Chondrocyte (in vitro differentiated cells): ENCODE measurements around the gene TRIM8. TPM values are rescaled to one million over a fixed set of nuclear protein-coding genes. Genes with fewer than 3 reads are reported as not detected.

Experiments used
- DNase-seq: peaks from one replicate; pipeline ENCODE4 v3.0.0; 2021; ENCODE audit warnings: mixed read lengths, low spot score
- H3K27ac Mint-ChIP-seq: one replicate; pipeline ENCODE4 v1.8.0; 2021; ENCODE audit warnings: mild to moderate bottlenecking, moderate library complexity, mixed read lengths; ENCODE audit not compliant: unreplicated experiment
- H3K27me3 Mint-ChIP-seq: 2 replicates; pipeline ENCODE4 v1.8.0; 2021; ENCODE audit warnings: low read depth, mixed read lengths
- H3K36me3 Mint-ChIP-seq: 2 replicates; pipeline ENCODE4 v1.8.0; 2021; ENCODE audit warnings: low read depth, mixed read lengths
- H3K4me1 Mint-ChIP-seq: 2 replicates; pipeline ENCODE4 v1.8.0; 2021; ENCODE audit warnings: low read depth, mild to moderate bottlenecking, mixed read lengths
- H3K4me3 Mint-ChIP-seq: one replicate; pipeline ENCODE4 v1.8.0; 2021; ENCODE audit warnings: mild to moderate bottlenecking, moderate library complexity, mixed read lengths; ENCODE audit not compliant: unreplicated experiment
- H3K9me3 Mint-ChIP-seq: 2 replicates; pipeline ENCODE4 v1.8.0; 2021; ENCODE audit warnings: low read depth, mixed read lengths
- CTCF ChIP-seq: fragments of 200-600 bp; sonication (generic); IDR thresholded peaks from 2 replicates; pipeline ENCODE4 v1.5.0; 2021; ENCODE audit warnings: antibody characterized with exemption, mild to moderate bottlenecking, moderate library complexity
- total RNA-seq: library from RNA; stranded (reverse); gene quantifications from 3 replicates; pipeline ENCODE4 v1.2.1, GENCODE V29; 2021

Gene TRIM8
- total RNA-seq, 1 donor from 2014 or later = 66.8 TPM

DNA sequence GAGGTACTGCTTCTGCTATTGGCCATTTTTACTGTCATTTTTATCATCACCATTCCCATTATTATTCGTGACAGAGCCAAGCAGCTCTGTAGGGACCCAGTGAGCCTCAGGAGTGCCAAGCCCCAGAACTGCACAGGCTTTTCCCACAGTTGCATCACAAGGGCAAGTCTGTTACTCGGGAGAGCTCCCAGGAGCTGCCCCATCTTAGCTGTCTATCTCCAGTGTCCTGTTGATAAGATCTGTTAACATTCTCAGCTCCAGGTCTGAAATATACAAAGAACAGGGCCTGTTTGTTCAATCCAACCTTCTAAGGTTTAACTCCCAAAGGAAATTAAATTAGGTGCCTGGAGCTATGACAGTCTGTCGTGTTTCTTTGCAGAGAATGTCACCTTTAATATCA is 20.2 kb upstream of the TRIM8 start:
- no peaks in the 10 kb centered on the region for H3K27me3 Mint-ChIP-seq
- peak; percentile 9 for DNase-seq

DNA sequence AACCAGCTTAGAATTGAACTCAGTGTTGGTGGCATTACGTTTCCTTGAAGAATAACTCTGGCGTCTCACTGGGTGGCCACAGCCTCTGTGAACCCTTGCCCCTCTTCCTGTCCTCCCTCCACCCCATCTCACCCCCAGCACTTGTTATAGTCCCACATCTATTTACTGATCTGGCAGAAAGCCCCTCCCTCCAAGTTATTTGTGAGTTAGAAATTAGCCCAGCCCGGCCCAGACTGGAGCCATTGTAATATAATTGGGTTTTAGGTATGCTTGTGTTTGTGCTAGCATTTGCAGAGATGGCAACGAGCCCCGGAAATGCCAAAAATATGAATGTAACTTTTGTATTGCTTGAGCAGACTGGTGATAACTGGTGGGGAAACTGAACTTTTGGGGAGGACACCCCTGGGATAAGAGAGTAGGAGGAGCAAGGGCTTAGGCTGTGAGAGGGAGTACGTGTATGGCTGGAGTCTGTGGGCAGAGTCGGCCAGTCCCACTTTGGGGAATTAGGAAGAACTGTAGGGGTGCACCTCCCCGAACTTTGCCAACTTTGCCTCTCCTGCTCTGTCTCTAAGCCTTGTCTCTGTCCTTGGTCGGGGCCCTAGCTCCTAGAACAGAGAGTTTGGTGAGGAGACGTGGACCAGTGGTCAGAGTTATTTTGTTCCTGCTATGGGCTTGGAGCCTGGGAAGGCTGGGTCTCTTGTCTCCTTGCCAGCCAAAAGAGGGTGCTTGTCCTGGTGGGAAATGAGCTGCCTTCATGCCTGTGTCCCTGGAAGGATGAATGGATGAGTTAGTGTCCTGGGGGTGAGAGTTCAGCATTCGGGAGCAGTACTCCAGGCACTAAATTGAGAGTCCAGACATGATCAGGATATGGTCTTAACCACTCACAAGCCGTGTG is 19.3 kb upstream of the TRIM8 start:
- Mint-ChIP-seq H3K9me3 (no peaks in the 10 kb centered on the region), H3K27me3 (no peaks in the 10 kb centered on the region), H3K4me1 (peaks cover 74% of the 10 kb centered on the region), H3K36me3 (no peaks in the 10 kb centered on the region), H3K27ac (no peak overlapping the region), H3K4me3 (no peak overlapping the region)
- no peak for TF ChIP-seq CTCF
- peak; percentile 33 for DNase-seq

More for the DNA sequence above, 20.2 kb upstream of the TRIM8 start:
- no peak for TF ChIP-seq CTCF
- peaks cover 74% of the 10 kb centered on the region for H3K4me1 Mint-ChIP-seq
- no peak overlapping the region for H3K4me3 Mint-ChIP-seq
- no peak overlapping the region for H3K27ac Mint-ChIP-seq
- no peaks in the 10 kb centered on the region for H3K9me3 Mint-ChIP-seq
- no peaks in the 10 kb centered on the region for H3K36me3 Mint-ChIP-seq

GRCh38 chr10:102626026-102626685 is 18.1 kb upstream of the TRIM8 start:
- no peak for TF ChIP-seq CTCF
- H3K27ac Mint-ChIP-seq = peak overlapping the region; percentile 99
- no peaks in the 10 kb centered on the region for H3K36me3 Mint-ChIP-seq
- no peaks in the 10 kb centered on the region for H3K27me3 Mint-ChIP-seq
- no peaks in the 10 kb centered on the region for H3K9me3 Mint-ChIP-seq
- H3K4me1 Mint-ChIP-seq = peaks cover 73% of the 10 kb centered on the region
- no peak overlapping the region for H3K4me3 Mint-ChIP-seq
- DNase-seq = peak; percentile 48

DNA sequence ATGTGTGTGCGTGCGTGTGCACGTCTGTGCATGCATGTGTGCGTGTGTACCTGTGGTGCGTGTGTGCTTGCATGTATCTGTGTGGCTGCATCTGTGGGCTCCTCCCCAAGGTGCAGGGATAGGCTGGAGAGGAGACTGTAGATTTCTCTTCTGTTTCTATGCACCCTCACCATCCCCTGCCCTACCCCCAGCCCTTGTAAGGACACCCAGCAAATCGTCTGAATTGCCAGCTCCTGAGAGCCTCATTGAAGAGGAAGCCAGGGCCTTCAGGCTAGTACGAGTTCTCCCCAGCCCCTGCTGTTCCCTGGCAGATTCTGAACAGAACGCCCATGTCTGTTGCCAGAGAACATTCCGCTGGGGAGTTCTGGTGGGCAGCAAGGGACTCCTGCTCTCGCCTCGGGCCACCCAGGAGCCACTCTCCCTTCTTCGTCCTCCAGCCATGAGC is 17.0 kb upstream of the TRIM8 start:
- no peak overlapping the region for H3K4me3 Mint-ChIP-seq
- peak; percentile 83 for DNase-seq
- H3K9me3 Mint-ChIP-seq = no peaks in the 10 kb centered on the region
- no peaks in the 10 kb centered on the region for H3K27me3 Mint-ChIP-seq
- H3K36me3 Mint-ChIP-seq = no peaks in the 10 kb centered on the region
- peaks cover 76% of the 10 kb centered on the region for H3K4me1 Mint-ChIP-seq
- TF ChIP-seq CTCF = no peak
- peak overlapping the region; percentile 99 for H3K27ac Mint-ChIP-seq

DNA sequence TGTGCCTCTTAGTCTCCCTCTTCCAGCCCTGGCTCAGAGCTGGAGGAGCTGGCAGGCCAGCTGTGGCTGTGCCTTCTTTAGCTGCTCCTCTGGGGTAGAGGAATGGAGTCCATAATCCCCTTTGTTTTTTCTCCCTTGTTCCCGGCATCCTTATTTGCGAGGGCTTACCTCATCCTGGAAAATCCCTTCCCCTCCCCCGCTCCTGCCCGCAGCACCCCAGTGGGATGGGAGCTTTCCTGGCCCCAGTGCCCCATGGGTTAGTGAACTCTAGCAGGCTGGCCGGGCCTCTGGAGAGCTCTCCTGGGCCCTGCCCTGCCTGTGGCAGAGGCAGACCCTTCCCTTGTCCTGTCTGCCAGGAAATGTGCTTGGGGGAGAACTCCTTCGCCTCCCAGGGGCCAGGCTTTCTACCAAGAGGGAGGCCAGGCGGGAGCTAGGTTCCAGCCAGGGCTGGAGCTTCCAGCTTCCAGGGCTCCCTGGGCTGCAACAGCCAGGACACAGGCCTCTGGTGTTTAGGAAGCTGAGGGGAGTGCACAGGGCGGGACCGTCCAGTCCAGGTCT is 16.5 kb upstream of the TRIM8 start:
- H3K4me1 Mint-ChIP-seq = peaks cover 81% of the 10 kb centered on the region

More for the DNA sequence above, 16.5 kb upstream of the TRIM8 start:
- H3K27ac Mint-ChIP-seq = peak overlapping the region; percentile 99
- H3K4me3 Mint-ChIP-seq = no peak overlapping the region
- no peaks in the 10 kb centered on the region for H3K27me3 Mint-ChIP-seq
- no peaks in the 10 kb centered on the region for H3K36me3 Mint-ChIP-seq
- DNase-seq = peak; percentile 67
- no peaks in the 10 kb centered on the region for H3K9me3 Mint-ChIP-seq
- no peak for TF ChIP-seq CTCF
